ENCODE measurements around the gene GIPR.

Gene GIPR

DNA sequence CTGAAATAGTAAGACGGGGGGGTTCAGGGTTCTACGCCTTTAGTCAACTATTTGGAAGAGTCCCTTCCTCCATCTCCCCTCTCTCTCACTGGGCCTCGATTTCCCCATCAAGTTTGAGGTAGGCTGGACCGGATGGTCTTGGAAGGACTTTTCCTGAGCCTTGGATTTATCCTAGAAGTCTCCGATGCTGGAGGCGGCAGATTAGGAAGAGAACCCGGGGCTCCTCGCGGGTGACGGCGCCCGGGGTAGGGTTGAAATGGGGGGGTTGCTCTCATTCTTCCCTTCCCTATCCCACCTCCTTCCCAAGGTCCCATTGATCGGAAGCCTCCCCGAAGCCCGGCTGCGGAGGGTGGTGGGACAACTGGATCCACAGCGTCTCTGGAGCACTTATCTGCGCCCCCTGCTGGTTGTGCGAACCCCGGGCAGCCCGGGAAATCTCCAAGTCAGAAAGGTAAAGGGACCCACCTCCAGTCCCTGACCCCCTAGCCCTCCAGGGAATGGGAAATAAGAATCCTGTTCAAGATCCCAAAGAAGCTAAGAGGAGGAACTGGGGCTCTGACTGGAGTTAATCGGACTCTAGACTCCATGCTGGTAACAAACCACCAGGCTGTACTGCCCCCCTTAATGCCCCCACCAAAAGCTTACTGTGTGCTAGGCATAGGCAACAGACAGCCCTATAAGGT is 25.2 kb downstream of the GIPR start:
- TF ChIP-seq, protein P1, sequence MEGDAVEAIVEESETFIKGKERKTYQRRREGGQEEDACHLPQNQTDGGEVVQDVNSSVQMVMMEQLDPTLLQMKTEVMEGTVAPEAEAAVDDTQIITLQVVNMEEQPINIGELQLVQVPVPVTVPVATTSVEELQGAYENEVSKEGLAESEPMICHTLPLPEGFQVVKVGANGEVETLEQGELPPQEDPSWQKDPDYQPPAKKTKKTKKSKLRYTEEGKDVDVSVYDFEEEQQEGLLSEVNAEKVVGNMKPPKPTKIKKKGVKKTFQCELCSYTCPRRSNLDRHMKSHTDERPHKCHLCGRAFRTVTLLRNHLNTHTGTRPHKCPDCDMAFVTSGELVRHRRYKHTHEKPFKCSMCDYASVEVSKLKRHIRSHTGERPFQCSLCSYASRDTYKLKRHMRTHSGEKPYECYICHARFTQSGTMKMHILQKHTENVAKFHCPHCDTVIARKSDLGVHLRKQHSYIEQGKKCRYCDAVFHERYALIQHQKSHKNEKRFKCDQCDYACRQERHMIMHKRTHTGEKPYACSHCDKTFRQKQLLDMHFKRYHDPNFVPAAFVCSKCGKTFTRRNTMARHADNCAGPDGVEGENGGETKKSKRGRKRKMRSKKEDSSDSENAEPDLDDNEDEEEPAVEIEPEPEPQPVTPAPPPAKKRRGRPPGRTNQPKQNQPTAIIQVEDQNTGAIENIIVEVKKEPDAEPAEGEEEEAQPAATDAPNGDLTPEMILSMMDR (IDR thresholded peaks at IDR 0.05; ENCODE audit: low read depth, low read length), result peak; percentile 93
- peak overlapping the region; percentile 94 for H3K4me3 ChIP-seq (ENCODE audit: low read depth, low read length)

- TF ChIP-seq, protein P1 (IDR thresholded peaks at IDR 0.05; ENCODE audit: low read depth, low read length), result no peak
- H3K4me3 ChIP-seq (ENCODE audit: low read depth, low read length), result no peak overlapping the region
Observed at GRCh38 chr19:45701676-45702075, 33.7 kb downstream of the GIPR start.

- H3K4me3 ChIP-seq (ENCODE audit: low read depth, low read length), result no peak overlapping the region
- TF ChIP-seq, protein P1 (IDR thresholded peaks at IDR 0.05; ENCODE audit: low read depth, low read length), result no peak
Observed at GRCh38 chr19:45705115-45705514, 37.1 kb downstream of the GIPR start.

GRCh38 chr19:45705710-45706415 is 37.8 kb downstream of the GIPR start:
- no peak overlapping the region for H3K4me3 ChIP-seq (ENCODE audit: low read depth, low read length)
- TF ChIP-seq, protein P1 (IDR thresholded peaks at IDR 0.05; ENCODE audit: low read depth, low read length), result no peak

DNA sequence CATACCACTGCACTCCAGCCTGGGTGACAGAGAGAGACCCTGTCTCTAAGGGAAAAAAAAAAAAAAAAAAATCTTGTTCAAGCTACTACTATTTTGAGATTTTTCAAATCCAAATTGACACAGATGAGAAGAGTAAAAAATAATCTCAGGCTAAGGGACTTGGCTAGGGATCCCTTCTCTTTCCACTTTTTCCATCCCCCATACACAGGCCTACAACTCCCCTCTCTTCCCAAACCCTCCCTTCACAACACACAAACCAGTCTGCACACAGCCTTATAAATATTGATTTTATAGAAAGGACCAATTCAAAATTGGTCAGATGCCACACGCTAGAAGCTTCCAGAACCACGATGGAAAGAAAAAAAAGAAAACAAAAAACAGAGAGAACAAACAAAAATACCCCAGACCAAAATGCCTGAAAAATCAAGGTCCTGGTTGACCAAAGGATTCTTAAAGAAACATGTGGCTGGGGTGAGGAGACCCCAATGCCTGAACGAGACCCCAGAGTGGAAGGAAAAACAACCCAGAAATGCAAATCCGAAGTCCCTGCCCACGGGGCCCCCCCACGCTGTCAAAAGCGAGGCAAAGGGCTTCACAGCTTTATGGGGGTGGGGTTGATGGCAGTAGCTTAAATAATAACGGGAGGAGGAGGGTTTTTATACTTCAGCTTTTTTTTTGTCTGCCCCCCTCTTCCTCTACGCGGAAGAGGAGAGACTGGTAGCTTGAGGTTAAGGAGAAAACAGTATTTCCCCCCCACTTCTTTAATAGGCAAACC is 42.5 kb downstream of the GIPR start:
- TF ChIP-seq, protein P1 (IDR thresholded peaks at IDR 0.05; ENCODE audit: low read depth, low read length), result no peak
- no peak overlapping the region for H3K4me3 ChIP-seq (ENCODE audit: low read depth, low read length)

GRCh38 chr19:45711851-45712698 is 44.1 kb downstream of the GIPR start:
- TF ChIP-seq, protein P1 (IDR thresholded peaks at IDR 0.05; ENCODE audit: low read depth, low read length), result no peak
- no peak overlapping the region for H3K4me3 ChIP-seq (ENCODE audit: low read depth, low read length)

All from WI38 (cell line).